ENCODE results near the gene DNASE1L1. TPM values are rescaled to one million over a fixed set of nuclear protein-coding genes. Genes with fewer than 3 reads are reported as not detected.

The DNASE1L1 gene
- total and polyA plus RNA-seq, 2 of the 13 experiments (the other 11 are each of a cell fraction or from before 2014, with no cell fraction given), result 4.7 to 12.3 TPM

GRCh38 chrX:154452823-154453222, 43.8 kb upstream of the DNASE1L1 start:
- intact Hi-C loops (cut with micrococcal nuclease; ENCODE audit: unreplicated experiment), result no loop called here
- no peak overlapping the region for H3K4me2 ChIP-seq (ENCODE audit: low read depth, low read length)
- in situ Hi-C loops (cut with HindIII; ENCODE audit: extremely low pct_ligation_motif_present, low pct_unique_long_range_greater_than_20kb), result no loop called here
- DNase-seq (ENCODE audit: low spot score) (no peak), FAIRE-seq (no peak), ATAC-seq (no peak)
- no peaks in the 10 kb centered on the region for H4K20me1 ChIP-seq (ENCODE audit: insufficient read depth, low read length)
- H3K4me1 ChIP-seq (ENCODE audit: insufficient read depth, low read length), result no peaks in the 10 kb centered on the region
- no peak overlapping the region for H3K9ac ChIP-seq (ENCODE audit: insufficient read depth, low read depth, low read length)
- BruUV-seq (replicated peaks), result no TSS peak
- WGBS (ENCODE audit: low lambda C conversion rate), result 96% methylated on average over 9 of the region's 9 CpGs
- no peaks in the 10 kb centered on the region for H3K27me3 ChIP-seq (ENCODE audit: control insufficient read depth in 1 of 2, insufficient read depth in 2 of 2, low read length in 2 of 2)
- H3K4me3 ChIP-seq (replicated peaks in 1 of 3; ENCODE audit: insufficient read depth in 1 of 3, low read depth in 2 of 3, low read length in 3 of 3), result no peak overlapping the region
- no peak for TF ChIP-seq EP300 (IDR thresholded peaks at IDR 0.05; ENCODE audit: low read depth in 2 of 2, low read length in 2 of 2)
- no peak for TF ChIP-seq EP300 (CRISPR knock-in tag; IDR thresholded peaks at IDR 0.05; ENCODE audit: borderline replicate concordance)
- TF ChIP-seq PHF5A (CRISPR knock-in tag; IDR thresholded peaks at IDR 0.05; ENCODE audit: low read depth, unreplicated experiment), result no peak
- no peak for TF ChIP-seq PRMT3 (CRISPR knock-in tag; IDR thresholded peaks at IDR 0.05; ENCODE audit: borderline replicate concordance, low read depth)
- TF ChIP-seq ZFAT (CRISPR knock-in tag; conservative IDR thresholded peaks at IDR 0.05), result no peak
- no peak for TF ChIP-seq RCOR2 (CRISPR knock-in tag; IDR thresholded peaks at IDR 0.05)
- no peak for TF ChIP-seq SP1 (IDR thresholded peaks at IDR 0.05)
- no peak for TF ChIP-seq SP1 (CRISPR knock-in tag; IDR thresholded peaks at IDR 0.05)
- no peak for TF ChIP-seq ZNF224 (CRISPR knock-in tag; IDR thresholded peaks at IDR 0.05)
- no peak for TF ChIP-seq ZNF747 (CRISPR knock-in tag; IDR thresholded peaks at IDR 0.05; ENCODE audit: borderline replicate concordance)
- no peaks in the 10 kb centered on the region for H3K36me3 ChIP-seq (replicated peaks in 1 of 2; ENCODE audit: control insufficient read depth in 1 of 2, insufficient read depth in 2 of 2, low read length in 2 of 2)
- ChIA-PET POLR2A (no interaction called here), CTCF (ENCODE audit: low intra/inter-chr PET ratio, low total read pairs) (no interaction called here)
- H3K79me2 ChIP-seq (ENCODE audit: insufficient read depth, low read length), result no peaks in the 10 kb centered on the region
- no peak overlapping the region for H3K27ac ChIP-seq (ENCODE audit: extremely low read length, insufficient read depth, low read length)
- no peaks in the 10 kb centered on the region for H3K9me3 ChIP-seq (ENCODE audit: low read length)
- no peak overlapping the region for H2AFZ ChIP-seq (ENCODE audit: low read length)

GRCh38 chrX:154450312-154450711, 41.3 kb upstream of the DNASE1L1 start:
- ChIA-PET CTCF (ENCODE audit: low intra/inter-chr PET ratio, low total read pairs) (no interaction called here), POLR2A (no interaction called here)
- ATAC-seq, result no peak
- TF ChIP-seq TP53 (CRISPR knock-in tag; conservative IDR thresholded peaks at IDR 0.05) (no peak), MYNN (CRISPR knock-in tag; IDR thresholded peaks at IDR 0.05; ENCODE audit: low read depth) (no peak), RBM22 (optimal IDR thresholded peaks at IDR 0.05; ENCODE audit: low read length) (no peak)
- TF ChIP-seq, protein P1, sequence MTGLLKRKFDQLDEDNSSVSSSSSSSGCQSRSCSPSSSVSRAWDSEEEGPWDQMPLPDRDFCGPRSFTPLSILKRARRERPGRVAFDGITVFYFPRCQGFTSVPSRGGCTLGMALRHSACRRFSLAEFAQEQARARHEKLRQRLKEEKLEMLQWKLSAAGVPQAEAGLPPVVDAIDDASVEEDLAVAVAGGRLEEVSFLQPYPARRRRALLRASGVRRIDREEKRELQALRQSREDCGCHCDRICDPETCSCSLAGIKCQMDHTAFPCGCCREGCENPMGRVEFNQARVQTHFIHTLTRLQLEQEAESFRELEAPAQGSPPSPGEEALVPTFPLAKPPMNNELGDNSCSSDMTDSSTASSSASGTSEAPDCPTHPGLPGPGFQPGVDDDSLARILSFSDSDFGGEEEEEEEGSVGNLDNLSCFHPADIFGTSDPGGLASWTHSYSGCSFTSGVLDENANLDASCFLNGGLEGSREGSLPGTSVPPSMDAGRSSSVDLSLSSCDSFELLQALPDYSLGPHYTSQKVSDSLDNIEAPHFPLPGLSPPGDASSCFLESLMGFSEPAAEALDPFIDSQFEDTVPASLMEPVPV (CRISPR knock-in tag; IDR thresholded peaks at IDR 0.05), result no peak
- 98% methylated on average over 8 of the region's 17 CpGs for WGBS (ENCODE audit: low lambda C conversion rate)
- no peak overlapping the region for H3K9ac ChIP-seq (ENCODE audit: insufficient read depth, low read depth, low read length)
- H3K36me3 ChIP-seq (replicated peaks in 1 of 2; ENCODE audit: control insufficient read depth in 1 of 2, insufficient read depth in 2 of 2, low read length in 2 of 2), result no peaks in the 10 kb centered on the region; a peak in 1 of 5 replicates
- no peaks in the 10 kb centered on the region for H3K9me3 ChIP-seq (ENCODE audit: low read length)
- H3K4me2 ChIP-seq (ENCODE audit: low read depth, low read length), result no peak overlapping the region
- no peak overlapping the region for H2AFZ ChIP-seq (ENCODE audit: low read length)
- no peak overlapping the region for H3K27ac ChIP-seq (ENCODE audit: extremely low read length, insufficient read depth, low read length)
- H3K4me1 ChIP-seq (ENCODE audit: insufficient read depth, low read length), result peaks cover 3% of the 10 kb centered on the region
- H4K20me1 ChIP-seq (ENCODE audit: insufficient read depth, low read length), result no peaks in the 10 kb centered on the region
- H3K27me3 ChIP-seq (ENCODE audit: control insufficient read depth in 1 of 2, insufficient read depth in 2 of 2, low read length in 2 of 2), result no peaks in the 10 kb centered on the region
- no TSS peak for BruUV-seq (replicated peaks)
- H3K79me2 ChIP-seq (ENCODE audit: insufficient read depth, low read length), result no peaks in the 10 kb centered on the region
- DNase-seq (ENCODE audit: low spot score), result no peak
- in situ Hi-C loops (cut with HindIII; ENCODE audit: extremely low pct_ligation_motif_present, low pct_unique_long_range_greater_than_20kb) (no loop called here), intact Hi-C loops (cut with micrococcal nuclease; ENCODE audit: unreplicated experiment) (no loop called here)
- no peak for FAIRE-seq
- no peak overlapping the region for H3K4me3 ChIP-seq (replicated peaks in 1 of 3; ENCODE audit: insufficient read depth in 1 of 3, low read depth in 2 of 3, low read length in 3 of 3)

Measured in HepG2 (cell line).